Measurements from ENCODE around the gene VWA3A. TPM values are rescaled to one million over a fixed set of nuclear protein-coding genes. Genes with fewer than 3 reads are reported as not detected.
"Not testable (repeated sequence)": the region's sequence is repeated elsewhere in the genome, so short reads cannot be mapped to it uniquely, and the experiment has no call there.

The VWA3A gene
- total RNA-seq, 1 donor from 2014 or later, result 0.27 TPM

GRCh38 chr16:22171953-22172352, 79.6 kb downstream of the VWA3A start:
- TF ChIP-seq, protein P1, sequence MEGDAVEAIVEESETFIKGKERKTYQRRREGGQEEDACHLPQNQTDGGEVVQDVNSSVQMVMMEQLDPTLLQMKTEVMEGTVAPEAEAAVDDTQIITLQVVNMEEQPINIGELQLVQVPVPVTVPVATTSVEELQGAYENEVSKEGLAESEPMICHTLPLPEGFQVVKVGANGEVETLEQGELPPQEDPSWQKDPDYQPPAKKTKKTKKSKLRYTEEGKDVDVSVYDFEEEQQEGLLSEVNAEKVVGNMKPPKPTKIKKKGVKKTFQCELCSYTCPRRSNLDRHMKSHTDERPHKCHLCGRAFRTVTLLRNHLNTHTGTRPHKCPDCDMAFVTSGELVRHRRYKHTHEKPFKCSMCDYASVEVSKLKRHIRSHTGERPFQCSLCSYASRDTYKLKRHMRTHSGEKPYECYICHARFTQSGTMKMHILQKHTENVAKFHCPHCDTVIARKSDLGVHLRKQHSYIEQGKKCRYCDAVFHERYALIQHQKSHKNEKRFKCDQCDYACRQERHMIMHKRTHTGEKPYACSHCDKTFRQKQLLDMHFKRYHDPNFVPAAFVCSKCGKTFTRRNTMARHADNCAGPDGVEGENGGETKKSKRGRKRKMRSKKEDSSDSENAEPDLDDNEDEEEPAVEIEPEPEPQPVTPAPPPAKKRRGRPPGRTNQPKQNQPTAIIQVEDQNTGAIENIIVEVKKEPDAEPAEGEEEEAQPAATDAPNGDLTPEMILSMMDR (IDR thresholded peaks at IDR 0.05), result no peak
- no peaks in the 10 kb centered on the region for H3K27me3 Mint-ChIP-seq (ENCODE audit: unreplicated experiment)

DNA sequence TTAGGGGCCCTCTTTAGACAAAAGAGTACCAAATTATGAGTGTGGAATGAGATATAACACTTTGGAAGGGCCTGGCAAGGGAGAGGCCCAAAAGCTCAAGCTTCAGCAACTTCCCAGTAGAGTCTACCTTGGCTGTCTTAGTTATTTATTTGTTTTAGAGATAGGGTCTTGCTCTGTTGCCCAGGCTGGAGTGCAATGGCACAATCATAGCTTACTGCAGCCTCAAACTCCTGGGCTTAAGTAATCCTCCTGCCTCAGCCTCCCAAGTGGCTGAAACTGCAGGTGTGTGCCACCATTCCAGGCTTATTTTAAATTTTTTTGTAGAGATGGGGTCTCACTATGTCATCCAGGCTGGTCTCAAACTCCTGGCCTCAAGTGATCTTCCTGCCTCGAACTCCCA, 80.3 kb downstream of the VWA3A start:
- DNase-seq (ENCODE audit: extremely low spot score, unreplicated experiment); H3K36me3 Mint-ChIP-seq (ENCODE audit: unreplicated experiment); H3K27ac Mint-ChIP-seq (ENCODE audit: unreplicated experiment); H3K4me3 Mint-ChIP-seq (ENCODE audit: unreplicated experiment); H3K4me1 Mint-ChIP-seq (ENCODE audit: unreplicated experiment); H3K27me3 Mint-ChIP-seq (ENCODE audit: unreplicated experiment); H3K9me3 Mint-ChIP-seq (ENCODE audit: unreplicated experiment): not testable (repeated sequence)

More at GRCh38 chr16:22171953-22172352, 79.6 kb downstream of the VWA3A start:
- Mint-ChIP-seq H3K4me3 (ENCODE audit: unreplicated experiment) (no peak overlapping the region), H3K36me3 (ENCODE audit: unreplicated experiment) (no peaks in the 10 kb centered on the region), H3K4me1 (ENCODE audit: unreplicated experiment) (no peaks in the 10 kb centered on the region), H3K9me3 (ENCODE audit: unreplicated experiment) (no peaks in the 10 kb centered on the region), H3K27ac (ENCODE audit: unreplicated experiment) (no peak overlapping the region)
- DNase-seq (ENCODE audit: extremely low spot score, unreplicated experiment), result no peak

DNA sequence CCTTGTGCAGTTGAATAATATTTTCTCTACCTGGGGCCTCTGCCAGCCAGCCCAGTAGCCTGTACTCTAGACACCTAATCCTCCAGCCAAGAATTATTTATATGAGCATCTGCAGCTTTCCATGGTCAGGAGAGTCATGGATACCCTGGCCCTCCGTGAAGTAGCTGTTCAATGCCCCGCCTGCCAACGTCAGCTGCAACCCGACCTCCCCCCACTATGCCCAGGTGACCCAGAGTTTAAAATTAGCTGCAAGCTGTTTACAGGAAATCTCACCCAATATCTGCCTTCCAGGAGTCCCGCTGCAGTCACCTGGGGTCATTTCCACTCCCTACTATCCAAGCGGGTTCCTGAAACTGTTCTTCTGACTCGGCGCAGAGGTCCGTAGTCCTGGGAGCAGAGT, 82.3 kb downstream of the VWA3A start:
- Mint-ChIP-seq H3K36me3 (ENCODE audit: unreplicated experiment) (no peaks in the 10 kb centered on the region), H3K27ac (ENCODE audit: unreplicated experiment) (no peak overlapping the region), H3K4me1 (ENCODE audit: unreplicated experiment) (no peaks in the 10 kb centered on the region), H3K4me3 (ENCODE audit: unreplicated experiment) (no peak overlapping the region), H3K27me3 (ENCODE audit: unreplicated experiment) (no peaks in the 10 kb centered on the region), H3K9me3 (ENCODE audit: unreplicated experiment) (no peaks in the 10 kb centered on the region)
- TF ChIP-seq, protein P1 (IDR thresholded peaks at IDR 0.05), result no peak
- DNase-seq (ENCODE audit: extremely low spot score, unreplicated experiment), result no peak

- H3K27me3 Mint-ChIP-seq (ENCODE audit: unreplicated experiment), result peaks cover 5% of the 10 kb centered on the region
- H3K9me3 Mint-ChIP-seq (ENCODE audit: unreplicated experiment), result no peaks in the 10 kb centered on the region
- no peak overlapping the region for H3K27ac Mint-ChIP-seq (ENCODE audit: unreplicated experiment)
- H3K36me3 Mint-ChIP-seq (ENCODE audit: unreplicated experiment), result no peaks in the 10 kb centered on the region
- no peaks in the 10 kb centered on the region for H3K4me1 Mint-ChIP-seq (ENCODE audit: unreplicated experiment)
- H3K4me3 Mint-ChIP-seq (ENCODE audit: unreplicated experiment), result no peak overlapping the region
- no peak for DNase-seq (ENCODE audit: extremely low spot score, unreplicated experiment)
- TF ChIP-seq, protein P1 (IDR thresholded peaks at IDR 0.05), result no peak
These were observed 85.9 kb downstream of the VWA3A start for GRCh38 chr16:22177968-22178930.

- Mint-ChIP-seq H3K36me3 (ENCODE audit: unreplicated experiment) (no peaks in the 10 kb centered on the region), H3K9me3 (ENCODE audit: unreplicated experiment) (no peaks in the 10 kb centered on the region), H3K27me3 (ENCODE audit: unreplicated experiment) (peaks cover 8% of the 10 kb centered on the region), H3K27ac (ENCODE audit: unreplicated experiment) (no peak overlapping the region), H3K4me1 (ENCODE audit: unreplicated experiment) (no peaks in the 10 kb centered on the region), H3K4me3 (ENCODE audit: unreplicated experiment) (no peak overlapping the region)
- TF ChIP-seq, protein P1 (IDR thresholded peaks at IDR 0.05), result no peak
- DNase-seq (ENCODE audit: extremely low spot score, unreplicated experiment), result no peak
These were observed 89.1 kb downstream of the VWA3A start for GRCh38 chr16:22181426-22181825.
